Epithelial cell of prostate (primary cell): ENCODE results near the gene UBAP2.

Experiments used
- DNase-seq: peaks from one replicate; pipeline ENCODE4 v3.0.0-alpha.2; 2011; ENCODE audit warnings: low read depth, low spot score
- H3K27ac ChIP-seq: fragments of 450-650 bp; 2 replicates; pipeline ENCODE4 v1.5.1; 2017; ENCODE audit warnings: mild to moderate bottlenecking

The UBAP2 gene

GRCh38 chr9:33926746-33927485, 121.8 kb downstream of the UBAP2 start:
- DNase-seq, result no peak
- H3K27ac ChIP-seq, result no peak overlapping the region

- H3K27ac ChIP-seq, result no peak overlapping the region
- DNase-seq, result no peak
Measured at GRCh38 chr9:33924978-33925797, 123.5 kb downstream of the UBAP2 start.

GRCh38 chr9:33923998-33924701, 124.5 kb downstream of the UBAP2 start:
- no peak for DNase-seq
- H3K27ac ChIP-seq, result no peak overlapping the region

GRCh38 chr9:33923079-33923478, 125.6 kb downstream of the UBAP2 start:
- DNase-seq, result no peak
- H3K27ac ChIP-seq, result no peak overlapping the region

- no peak overlapping the region for H3K27ac ChIP-seq
- DNase-seq, result no peak
Measured at GRCh38 chr9:33921967-33922895, 126.5 kb downstream of the UBAP2 start.

GRCh38 chr9:33919276-33919897, 129.3 kb downstream of the UBAP2 start:
- no peak for DNase-seq
- no peak overlapping the region for H3K27ac ChIP-seq

GRCh38 chr9:33917036-33917435, 131.7 kb downstream of the UBAP2 start:
- H3K27ac ChIP-seq, result no peak overlapping the region

GRCh38 chr9:33914887-33915628, 133.6 kb downstream of the UBAP2 start:
- DNase-seq, result no peak
- H3K27ac ChIP-seq, result no peak overlapping the region

More at GRCh38 chr9:33917036-33917435, 131.7 kb downstream of the UBAP2 start:
- no peak for DNase-seq

GRCh38 chr9:33913541-33913940, 135.1 kb downstream of the UBAP2 start:
- DNase-seq, result no peak
- H3K27ac ChIP-seq, result no peak overlapping the region

- DNase-seq, result no peak
- no peak overlapping the region for H3K27ac ChIP-seq
Measured at GRCh38 chr9:33908749-33909148, 139.9 kb downstream of the UBAP2 start.

- no peak for DNase-seq
- H3K27ac ChIP-seq, result no peak overlapping the region
Measured at GRCh38 chr9:33908114-33908513, 140.6 kb downstream of the UBAP2 start.

GRCh38 chr9:33907347-33907746, 141.3 kb downstream of the UBAP2 start:
- no peak for DNase-seq
- no peak overlapping the region for H3K27ac ChIP-seq

GRCh38 chr9:33906769-33907168, 141.9 kb downstream of the UBAP2 start:
- no peak for DNase-seq
- no peak overlapping the region for H3K27ac ChIP-seq

GRCh38 chr9:33905137-33905536, 143.6 kb downstream of the UBAP2 start:
- DNase-seq, result no peak
- no peak overlapping the region for H3K27ac ChIP-seq

GRCh38 chr9:33903157-33903780, 145.4 kb downstream of the UBAP2 start:
- no peak for DNase-seq
- H3K27ac ChIP-seq, result no peak overlapping the region

GRCh38 chr9:33894316-33894715, 154.4 kb downstream of the UBAP2 start:
- H3K27ac ChIP-seq, result no peak overlapping the region
- no peak for DNase-seq

GRCh38 chr9:33893861-33894260, 154.8 kb downstream of the UBAP2 start:
- no peak overlapping the region for H3K27ac ChIP-seq
- DNase-seq, result no peak

- DNase-seq, result no peak
- H3K27ac ChIP-seq, result no peak overlapping the region
Measured at GRCh38 chr9:33885948-33886347, 162.7 kb downstream of the UBAP2 start.
